HT-29 (cell line): ENCODE results near the gene POLDIP3. TPM values are rescaled to one million over a fixed set of nuclear protein-coding genes. Genes with fewer than 3 reads are reported as not detected.
A peak's percentile ranks its signal among the peaks of the same experiment; 100 is the strongest.

Source experiments
- DNase-seq: peaks from one replicate; pipeline ENCODE4 v3.0.0-alpha.2; 2015; ENCODE audit warnings: low spot score
- total RNA-seq: library from RNA; depleted of rRNA; stranded (reverse); fragments of >200 nt; shearing (Covaris generic); gene quantifications from 2 replicates; pipeline ENCODE4 v1.2.3, GENCODE V29; 2014; rRNA removed

POLDIP3 gene, protein sequence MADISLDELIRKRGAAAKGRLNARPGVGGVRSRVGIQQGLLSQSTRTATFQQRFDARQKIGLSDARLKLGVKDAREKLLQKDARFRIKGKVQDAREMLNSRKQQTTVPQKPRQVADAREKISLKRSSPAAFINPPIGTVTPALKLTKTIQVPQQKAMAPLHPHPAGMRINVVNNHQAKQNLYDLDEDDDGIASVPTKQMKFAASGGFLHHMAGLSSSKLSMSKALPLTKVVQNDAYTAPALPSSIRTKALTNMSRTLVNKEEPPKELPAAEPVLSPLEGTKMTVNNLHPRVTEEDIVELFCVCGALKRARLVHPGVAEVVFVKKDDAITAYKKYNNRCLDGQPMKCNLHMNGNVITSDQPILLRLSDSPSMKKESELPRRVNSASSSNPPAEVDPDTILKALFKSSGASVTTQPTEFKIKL
- total RNA-seq = 30.2 and 33.7 TPM in 2 replicates

DNA sequence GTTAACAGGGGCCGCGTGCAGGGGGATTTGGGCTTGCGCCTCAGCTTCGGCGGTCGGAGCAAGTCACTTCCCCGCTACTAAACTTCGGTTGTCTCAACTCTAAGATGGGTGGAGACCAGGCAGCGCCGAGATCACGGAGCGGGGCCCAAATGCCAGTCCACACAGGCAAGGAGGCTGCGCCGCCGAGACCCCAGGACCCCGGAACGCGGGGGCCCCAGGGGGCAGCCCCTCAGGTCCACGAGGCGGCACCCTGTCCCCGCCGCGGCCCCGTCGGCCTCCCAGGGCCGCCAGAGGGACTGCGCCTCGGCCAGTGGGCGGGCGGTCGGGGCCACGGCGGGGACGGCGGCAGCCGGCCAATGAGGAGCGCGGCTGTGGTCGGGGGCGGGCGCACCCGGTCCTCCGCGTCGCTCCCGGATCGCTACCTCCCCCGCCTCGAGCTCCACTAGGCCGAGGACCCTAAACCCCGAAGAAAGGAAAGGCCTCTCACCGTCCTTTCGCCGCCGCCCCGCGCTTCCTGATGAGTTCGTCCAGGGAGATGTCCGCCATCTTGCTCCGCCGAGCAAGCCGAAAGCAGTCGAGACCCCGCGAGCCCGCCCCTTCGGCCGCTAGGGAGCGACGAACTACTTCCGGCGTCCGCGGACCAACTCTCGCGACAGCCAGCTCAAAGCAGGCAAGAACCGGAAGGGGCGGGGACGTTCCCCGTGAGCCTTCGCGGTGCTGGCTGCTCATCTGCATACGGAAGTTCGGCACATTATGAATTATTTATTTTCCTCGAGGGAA, at the start of gene POLDIP3:
POLDIP3 (minus strand) TSS at position 572 of the 780 bp plus-strand sequence; CDS start at position 546, 26 bp downstream.
- DNase-seq = peak; percentile 96

DNA sequence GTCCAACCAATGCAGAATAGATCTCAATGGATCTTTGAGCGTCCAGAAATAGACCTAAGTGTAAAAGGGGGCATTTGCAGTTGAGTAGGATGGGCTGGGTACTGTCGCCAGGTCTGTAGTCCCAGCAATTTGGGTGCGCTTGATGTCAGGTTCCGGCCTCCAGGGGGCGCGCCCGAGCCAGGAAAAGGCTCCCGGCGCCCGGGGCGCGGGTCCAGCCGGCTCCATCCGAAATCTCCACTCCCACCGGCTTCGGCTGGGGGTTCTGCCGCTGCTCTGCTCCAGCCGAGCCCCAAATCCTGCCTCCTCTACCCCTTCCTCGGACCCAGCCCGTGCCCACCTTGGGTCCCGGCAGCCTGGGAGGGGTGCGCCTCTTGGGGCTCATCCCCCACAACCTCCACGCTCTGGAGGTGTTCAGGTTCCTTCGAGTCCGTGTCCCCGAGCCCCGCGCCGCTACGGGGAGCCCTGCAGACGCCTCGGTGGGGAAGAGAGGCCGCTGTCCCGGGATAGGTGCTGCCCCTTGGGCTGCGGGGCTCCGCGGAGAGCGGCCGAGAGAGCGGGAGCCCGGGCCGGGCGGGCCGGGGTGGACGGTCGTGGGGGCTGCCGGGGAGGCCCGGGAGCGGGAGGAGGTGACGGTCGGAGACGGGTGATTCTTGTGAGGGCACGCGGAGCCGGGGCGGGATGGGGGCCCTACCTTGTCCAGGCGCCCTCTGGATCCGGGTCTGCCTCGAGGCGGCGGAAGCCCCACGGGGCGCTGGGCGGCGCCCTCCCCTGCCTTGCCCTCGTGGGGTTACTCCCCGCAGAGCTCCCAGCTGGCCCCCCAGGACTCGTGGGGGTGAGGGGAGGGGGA, 47.5 kb upstream of the POLDIP3 start:
- DNase-seq = peak; percentile 56

DNA sequence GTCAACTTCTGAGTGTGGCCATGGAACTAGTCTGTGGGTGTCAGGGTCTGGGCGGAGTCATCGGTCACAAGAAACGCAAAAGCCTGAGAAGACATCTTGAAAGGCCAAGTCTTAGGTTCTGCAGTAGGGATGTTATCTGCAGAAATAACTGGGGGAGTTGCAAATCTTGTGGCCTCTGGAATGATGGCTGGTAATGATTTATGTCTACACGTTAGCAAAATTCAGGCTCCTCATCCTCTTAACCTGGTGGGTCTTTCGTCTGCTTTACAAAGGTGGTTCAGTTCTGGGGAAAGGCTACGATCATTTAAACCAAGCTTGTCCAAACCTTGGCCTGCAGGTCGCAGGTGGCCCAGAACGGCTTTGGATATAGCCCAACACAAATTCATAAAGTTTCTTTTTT, 41.9 kb upstream of the POLDIP3 start:
- DNase-seq = no peak

DNA sequence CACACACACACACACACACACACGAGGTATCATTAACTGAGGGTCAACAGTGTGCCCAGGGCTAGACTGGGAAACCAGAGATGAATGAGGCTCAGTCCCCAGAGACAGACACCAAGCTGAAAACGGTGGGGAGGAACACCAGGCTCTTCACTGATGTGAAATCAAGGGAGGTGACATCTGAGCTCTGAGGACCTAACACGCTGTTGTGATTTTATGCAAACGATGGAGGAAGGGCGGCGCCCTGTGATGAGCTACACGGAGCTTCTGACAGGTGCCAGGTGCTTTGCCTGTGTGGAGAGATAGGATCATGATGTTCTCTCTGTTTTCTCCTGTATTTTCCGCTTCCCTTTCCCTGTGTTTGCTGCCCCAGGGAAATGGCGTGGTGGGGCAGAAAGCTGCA, 41.0 kb upstream of the POLDIP3 start:
- no peak for DNase-seq

DNA sequence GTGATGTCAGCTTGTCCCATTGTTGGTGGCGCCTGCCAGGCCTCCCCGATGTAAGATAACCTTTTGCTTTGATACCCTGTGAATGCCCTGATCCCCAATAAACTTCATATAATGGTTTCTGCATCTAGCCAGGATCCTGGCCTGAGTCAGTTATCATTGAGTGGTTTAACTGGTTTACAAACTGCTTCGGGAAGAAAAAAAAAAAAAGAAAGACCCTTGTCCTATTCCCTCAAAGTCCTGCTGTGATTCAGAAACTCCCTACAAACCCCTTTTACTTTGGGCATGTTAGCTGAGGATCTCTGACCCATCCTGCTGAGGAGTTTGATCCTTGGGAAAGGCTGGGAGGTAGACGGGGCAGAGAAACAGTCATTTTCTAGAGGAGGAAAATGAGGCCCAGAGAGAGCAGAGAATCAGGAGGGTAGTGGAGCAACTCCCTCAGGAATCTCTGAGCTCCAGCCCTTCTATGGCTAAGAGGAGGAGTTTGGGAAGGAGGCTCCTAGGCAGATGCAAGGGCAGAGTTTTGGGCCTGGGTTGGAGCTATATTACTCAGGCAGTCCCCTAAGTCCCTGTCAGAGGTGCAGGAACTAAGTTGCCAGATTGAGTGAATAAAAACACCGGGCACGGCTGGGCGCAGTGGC, 39.9 kb upstream of the POLDIP3 start:
- no peak for DNase-seq

DNA sequence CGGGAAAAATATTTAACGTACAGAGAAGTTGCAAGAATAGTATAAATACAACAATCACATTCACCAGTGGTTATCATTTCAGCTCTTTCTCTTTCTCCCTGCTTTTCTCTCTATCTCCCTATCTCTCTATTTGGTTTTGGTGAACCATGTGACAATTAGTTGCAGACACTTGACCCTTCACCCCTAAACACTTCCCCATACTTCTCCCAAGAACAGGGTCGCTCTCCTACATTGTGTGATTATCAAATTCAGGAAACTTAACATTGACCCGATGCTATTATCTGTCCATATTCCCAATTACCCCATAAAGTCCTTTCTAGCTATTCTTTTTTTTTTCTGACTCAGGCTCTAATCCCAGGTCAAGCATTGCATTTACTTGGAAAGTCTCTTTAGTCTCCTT, 39.3 kb upstream of the POLDIP3 start:
- DNase-seq = no peak

DNA sequence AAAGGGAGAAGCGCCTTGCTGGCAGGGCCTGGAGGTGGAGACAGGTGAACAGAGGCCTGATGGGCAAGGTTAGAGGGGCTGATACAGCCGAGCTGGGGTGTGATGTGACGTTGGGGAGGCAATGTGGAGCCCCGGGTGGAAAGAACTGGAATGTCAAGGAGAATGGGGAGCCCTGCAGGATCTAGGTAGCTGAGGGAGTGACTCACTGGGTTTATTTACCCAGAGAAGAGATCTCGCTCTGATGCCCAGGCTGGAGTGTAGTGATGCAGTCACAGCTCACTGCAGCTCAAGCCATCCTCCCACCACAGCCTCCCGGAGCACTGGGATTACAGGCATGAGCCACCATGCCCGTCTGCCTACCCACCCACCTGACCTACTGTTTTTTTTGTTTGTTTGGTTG, 36.5 kb upstream of the POLDIP3 start:
- peak; percentile 25 for DNase-seq

DNA sequence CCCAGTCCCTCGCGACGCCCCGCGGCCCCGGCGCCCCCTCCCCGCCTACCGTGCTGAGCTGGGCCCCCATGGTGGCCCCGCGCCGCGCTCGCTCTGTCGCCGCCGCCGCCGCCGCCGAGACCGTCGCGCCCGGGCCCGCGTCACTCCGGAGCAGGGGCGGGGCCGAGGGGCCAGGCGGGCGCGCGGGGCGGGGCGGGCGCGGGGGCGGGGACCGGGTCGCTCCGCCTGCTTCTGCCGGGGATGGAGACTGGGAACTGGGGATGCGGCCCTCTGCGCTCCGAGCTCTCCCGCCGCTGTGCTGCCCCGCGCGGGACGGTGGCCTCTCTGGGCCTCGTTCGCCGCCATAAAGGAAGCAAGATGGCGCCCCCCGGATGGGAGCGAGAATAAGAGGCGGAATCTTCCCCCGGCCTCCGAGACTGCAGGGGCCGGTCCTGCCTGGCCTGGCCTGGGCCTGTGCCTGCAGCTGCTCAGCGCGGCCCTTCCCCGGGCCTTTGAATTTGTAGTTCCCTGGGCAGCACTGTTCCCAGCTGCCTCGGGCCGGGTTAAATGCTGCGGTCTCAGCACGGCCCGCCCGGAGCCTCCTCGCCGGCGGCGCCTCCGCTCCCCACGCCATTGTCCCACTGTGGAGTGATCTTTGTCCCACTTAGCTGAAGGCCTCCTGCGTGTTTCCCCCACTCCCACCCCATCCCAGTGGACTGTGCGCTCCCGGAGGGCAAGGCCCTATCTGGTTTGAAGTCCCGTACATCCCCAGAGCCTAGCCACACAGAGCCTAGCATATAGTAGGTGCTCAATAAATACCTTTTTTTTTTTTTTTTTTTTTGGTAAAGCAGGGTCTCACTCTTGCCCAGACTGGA, 34.8 kb upstream of the POLDIP3 start, which contains the start of gene CYB5R3:
CYB5R3 (minus strand) TSS at position 147 of the 854 bp plus-strand sequence; CDS start at position 70, 77 bp downstream.
- DNase-seq = peak; percentile 66

DNA sequence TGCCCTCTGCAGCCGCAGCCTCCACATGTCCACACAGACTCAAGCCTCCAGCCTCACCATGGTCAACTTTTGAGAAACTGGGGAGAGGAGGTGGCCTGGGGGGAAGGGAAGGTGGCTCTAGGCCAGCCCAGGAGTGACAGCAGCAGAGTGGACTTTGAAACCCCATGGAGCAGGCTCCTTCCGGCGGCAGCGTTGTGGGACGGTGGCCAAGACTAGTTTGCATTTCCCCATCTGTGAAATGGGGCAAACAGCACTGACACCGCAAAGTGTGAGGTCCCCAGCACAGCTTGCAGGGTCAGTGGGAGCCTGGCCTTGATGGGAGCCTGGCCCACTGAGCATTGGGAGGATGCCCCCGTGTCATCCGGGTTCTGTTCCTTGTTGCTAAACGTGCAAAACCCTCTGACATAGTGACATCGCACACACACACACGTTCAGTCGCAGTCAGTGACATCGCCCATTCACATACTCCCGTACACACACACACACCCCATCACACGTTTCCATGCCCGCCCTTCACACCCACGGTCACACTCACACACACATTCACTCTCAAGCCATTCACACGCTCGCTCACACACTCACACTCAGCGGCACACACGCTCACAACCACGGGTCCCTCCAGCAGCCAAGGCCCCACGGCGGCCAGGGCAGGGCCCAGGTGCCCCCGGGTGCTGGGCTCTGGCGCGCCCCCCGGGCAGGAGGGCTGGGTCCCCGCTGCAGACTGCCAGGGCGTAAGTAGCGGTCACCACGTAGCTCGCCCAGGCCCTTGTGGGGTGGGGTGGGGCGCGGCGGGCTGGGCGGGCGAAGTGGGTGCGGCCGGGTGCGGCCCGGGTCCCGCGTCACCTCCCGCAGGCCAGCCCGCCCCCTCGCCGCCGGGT, 33.9 kb upstream of the POLDIP3 start:
- DNase-seq = peak; percentile 61

DNA sequence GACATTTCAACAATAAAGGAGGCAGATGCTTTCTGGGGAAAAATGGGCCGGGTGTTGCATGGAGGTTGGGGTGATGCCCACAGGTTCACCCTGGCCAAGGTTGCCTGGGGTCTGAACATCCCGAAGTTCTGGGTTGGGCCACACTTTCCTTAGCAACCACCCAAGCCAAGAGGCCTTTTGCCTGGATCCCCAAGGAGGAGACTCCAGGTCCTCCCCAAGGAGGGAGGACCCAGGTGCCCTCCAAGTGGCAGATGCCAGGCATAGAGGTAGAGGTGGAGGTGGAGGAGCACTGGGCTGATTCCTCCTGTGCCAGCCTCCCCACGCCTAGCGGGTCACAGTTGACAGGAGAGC, 33.3 kb upstream of the POLDIP3 start:
- no peak for DNase-seq

DNA sequence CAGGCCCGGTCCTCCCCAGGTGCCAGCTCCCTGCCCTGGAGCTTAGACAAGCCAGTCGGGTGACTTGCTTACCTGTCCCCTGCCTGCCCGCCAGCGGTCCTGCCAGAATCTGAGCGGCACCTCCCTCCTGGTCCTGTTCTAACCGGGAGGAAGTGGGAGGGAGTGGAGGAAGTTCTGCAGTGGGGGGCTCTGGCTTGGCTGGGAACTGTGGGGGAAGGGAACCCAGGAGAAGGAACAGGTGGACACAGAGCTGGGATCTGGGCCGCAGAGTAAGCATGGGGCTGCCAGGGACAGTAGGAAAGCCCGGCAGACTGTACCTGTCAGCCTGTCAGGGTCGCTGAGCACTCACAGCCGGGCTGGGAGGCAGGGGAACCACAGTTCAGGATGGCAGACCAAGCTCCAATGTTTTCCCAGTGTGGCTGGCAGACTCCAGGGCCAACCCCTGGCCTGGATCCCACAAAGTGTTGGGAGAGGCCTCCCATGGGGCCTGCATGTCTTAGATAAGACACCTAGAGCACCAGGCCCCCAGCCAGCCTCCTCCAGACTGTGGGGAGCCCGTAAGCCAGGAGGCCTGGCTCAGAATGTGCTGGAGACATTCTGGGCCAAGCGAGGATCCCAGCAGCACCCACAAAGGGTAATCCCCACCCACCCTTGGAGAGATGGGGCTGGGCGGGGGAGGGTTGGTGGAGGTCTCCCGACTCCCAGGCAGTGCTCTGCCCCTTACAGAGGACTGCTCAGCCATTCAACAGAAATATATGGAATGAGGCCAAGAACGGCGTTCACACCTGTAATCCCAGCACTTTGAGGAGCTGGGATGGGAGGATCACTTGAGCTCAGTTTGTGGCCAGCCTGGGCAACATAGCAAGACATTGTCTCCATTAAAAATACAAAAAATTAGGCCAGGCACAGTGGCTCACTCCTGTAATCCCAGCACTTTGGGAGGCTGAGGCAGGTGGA, 32.2 kb upstream of the POLDIP3 start:
- peak; percentile 20 for DNase-seq

DNA sequence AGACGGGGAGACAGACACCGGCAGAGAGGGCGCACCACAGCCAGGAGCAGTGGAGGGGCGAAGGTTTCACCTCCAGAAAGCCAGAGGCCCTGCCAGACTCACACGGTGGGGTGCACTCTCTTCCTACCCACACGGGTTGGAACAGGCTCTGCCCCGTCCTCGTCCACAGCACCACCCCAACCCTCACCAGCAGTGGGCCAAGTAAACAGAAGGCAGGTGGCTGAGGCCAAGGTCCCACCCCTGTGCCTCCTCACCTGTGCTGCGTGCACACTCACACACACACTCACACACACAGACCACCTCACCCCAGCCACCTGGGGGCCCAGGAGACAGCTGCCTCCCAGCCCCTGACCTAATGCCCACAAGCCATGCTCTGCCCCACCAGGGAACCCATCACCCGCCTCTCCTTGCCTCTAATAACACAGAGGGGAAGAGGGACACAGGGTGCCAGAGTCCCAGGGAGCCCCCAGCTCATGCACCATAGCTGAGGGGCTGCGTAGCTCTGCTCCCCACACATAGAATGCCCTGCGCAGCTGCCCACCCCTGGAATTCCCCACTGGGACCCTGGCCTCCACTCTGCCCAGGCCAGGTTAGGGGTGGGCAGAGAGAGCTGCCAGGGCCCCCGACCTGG, 31.4 kb upstream of the POLDIP3 start:
- DNase-seq = no peak

DNA sequence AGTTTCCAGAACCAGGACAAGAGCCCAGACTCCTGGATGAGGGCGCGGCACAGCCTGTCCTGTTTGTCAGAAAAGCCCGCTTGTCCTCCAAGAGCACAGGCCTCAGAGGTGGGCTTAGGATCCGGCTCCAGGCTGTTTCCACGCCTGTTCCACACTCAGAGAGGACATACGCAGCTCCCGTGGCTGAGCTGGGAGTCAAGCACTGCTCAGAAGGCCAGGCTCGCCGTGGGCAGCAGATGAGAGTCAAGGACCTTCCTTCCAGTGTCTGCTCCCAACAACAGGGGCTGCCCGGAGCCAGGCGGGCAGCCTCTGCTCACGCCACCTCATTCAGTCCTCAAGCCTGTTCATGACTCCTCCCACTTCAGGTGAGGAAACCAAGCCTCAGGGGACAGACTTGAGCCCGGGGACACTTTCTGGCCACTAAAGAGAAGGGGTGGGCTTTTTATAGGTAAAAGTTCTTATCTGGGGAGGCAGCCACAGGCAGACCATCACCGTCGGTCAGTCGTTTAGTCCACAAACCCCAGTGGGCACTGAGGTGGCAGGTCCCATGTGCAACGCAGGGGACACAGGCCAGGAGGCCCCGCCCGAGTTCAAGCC, 30.8 kb upstream of the POLDIP3 start:
- no peak for DNase-seq

DNA sequence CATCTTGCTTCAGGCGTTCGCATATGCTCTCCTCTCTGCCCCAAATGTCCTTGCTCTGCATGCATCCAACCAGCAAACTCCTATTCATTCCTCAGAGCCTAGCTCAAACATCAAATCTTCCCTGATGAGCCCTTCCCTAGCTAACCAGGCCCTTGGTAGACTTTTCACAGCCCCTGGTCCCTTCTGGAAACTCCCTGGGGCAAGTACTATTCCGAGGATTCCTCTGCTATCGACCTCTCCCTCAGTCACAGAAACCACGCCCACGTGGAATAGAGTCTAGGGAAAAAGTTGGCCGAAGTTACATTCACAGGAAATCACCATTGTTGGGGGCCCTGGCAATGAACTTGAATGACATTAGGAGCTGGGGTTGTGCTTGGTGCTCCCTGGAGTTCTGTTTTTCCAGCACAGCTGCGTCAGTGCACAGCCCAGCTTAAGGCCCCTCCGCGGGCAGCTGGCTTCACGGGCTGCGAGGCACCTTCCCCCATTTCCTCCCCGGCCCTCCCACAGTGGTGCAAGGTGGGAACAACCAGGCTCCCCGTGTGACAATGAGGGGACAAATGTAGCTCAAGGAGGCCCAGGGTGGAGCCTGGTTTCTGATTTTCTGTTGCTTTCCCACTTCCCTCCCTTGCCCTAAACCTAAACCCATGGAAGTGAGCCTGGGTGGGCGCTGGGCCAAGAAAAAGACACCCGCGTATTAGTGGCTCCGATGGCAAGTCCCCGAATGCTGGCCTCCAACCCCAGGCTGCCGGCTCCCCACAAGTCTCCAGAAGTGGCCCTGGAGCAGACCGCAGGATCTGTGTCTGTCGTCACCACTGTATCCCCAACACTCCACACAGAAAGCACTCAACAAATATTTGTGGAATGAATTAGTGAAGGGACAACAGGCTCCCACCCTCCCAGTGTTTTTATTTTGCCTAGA, 30.0 kb upstream of the POLDIP3 start:
- DNase-seq = no peak

DNA sequence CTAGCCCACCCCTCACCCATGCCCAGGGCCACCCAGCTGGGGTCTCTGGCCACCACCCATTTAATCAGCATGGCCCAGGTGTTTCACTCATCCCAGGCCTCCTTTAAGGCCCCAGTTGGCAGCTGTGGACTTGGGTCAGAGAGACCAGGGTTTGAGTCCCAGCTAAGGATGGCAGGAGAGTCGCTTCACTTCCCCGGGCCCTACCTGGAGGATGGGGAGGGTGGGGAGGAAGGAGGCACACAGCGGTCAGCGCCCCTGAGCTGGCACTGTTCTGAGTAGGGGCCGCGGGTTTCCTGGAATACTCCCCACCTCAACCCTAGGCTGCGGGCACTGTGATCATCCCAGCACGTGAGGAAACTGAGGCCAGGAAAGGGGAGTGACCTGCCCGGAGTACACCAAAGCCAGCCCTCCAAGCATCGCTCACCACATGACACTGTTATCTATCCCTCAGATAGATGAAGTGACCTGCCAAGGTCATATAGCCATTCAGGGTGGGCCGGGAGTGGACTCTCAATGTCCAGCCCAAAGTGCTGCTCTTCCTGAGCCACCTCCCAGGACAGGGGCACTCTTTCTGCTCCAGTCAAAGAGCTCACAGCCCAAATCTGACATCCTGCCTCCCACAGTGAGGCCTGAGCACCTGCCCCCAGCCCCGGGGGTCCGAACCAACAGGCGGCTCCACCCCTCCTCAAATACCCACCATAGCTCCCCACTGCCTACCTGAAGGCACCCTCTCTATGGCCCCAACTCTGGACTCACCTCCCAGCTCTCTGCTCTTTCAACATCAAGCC, 29.1 kb upstream of the POLDIP3 start:
- no peak for DNase-seq
